IMR-90 (cell line): ENCODE data around the gene PPP1R37. TPM values are rescaled to one million over a fixed set of nuclear protein-coding genes. Genes with fewer than 3 reads are reported as not detected.

ENCODE experiments used
- ATAC-seq: fragments of 200-7000 bp; cut with Tn5 transposase; 2 replicates; pipeline ENCODE4 v1.9.1; 2020; ENCODE audit warnings: low read depth, mild to moderate bottlenecking, moderate library complexity
- BruUV-seq: library from RNA; stranded (reverse); fragments of 400-500 nt; replicated peaks from 2 replicates; lab custom pipeline; 2021; lab: Mats Ljungman, UMichigan
- CTCF ChIA-PET: fragments of 300-600 bp; formaldehyde crosslinking; extraction: SDS; loops from one replicate; lab custom pipeline; 2021; ENCODE audit warnings: antibody characterized with exemption; lab: Yijun Ruan, JAX
- POLR2A ChIA-PET: fragments of 300-600 bp; sonication (Branson Sonifier 250); formaldehyde crosslinking; loops from one replicate; lab custom pipeline; 2022; ENCODE audit warnings: antibody characterized with exemption; ENCODE audit not compliant: unreplicated experiment; lab: Charles Lee
- DNase-seq: peaks from one replicate; pipeline ENCODE4 v3.0.0; 2013
- H2AFZ ChIP-seq: replicated peaks from 2 replicates; pipeline ENCODE3; 2013; ENCODE audit warnings: low read length, mild to moderate bottlenecking; ENCODE audit not compliant: poor library complexity
- H2AK5ac ChIP-seq: 2 replicates; pipeline ENCODE4 v1.6.1; 2013; ENCODE audit warnings: low read depth, low read length, inconsistent platforms
- H2AK9ac ChIP-seq: replicated peaks from 2 replicates; pipeline ENCODE3; 2013; ENCODE audit warnings: mild to moderate bottlenecking, low read depth, low read length, moderate library complexity; ENCODE audit not compliant: poor library complexity
- H2BK120ac ChIP-seq: 2 replicates; pipeline ENCODE4 v1.6.1; 2013; ENCODE audit warnings: low read depth, low read length, inconsistent platforms
- H2BK15ac ChIP-seq: 3 replicates; pipeline ENCODE4 v1.6.1; 2013; ENCODE audit warnings: low read depth, low read length, inconsistent platforms
- H2BK20ac ChIP-seq: 2 replicates; pipeline ENCODE4 v1.6.1; 2013; ENCODE audit warnings: low read depth, mild to moderate bottlenecking, inconsistent platforms, low read length, moderate library complexity
- H2BK5ac ChIP-seq: 2 replicates; pipeline ENCODE4 v1.6.1; 2013; ENCODE audit warnings: mild to moderate bottlenecking, low read depth, low read length, inconsistent platforms; ENCODE audit not compliant: poor library complexity, severe bottlenecking
- H3K14ac ChIP-seq: replicated peaks from 2 replicates; pipeline ENCODE4 v1.6.1; 2013; ENCODE audit warnings: low read depth, low read length, inconsistent platforms
- H3K18ac ChIP-seq: 2 replicates; pipeline ENCODE4 v1.6.1; 2013; ENCODE audit warnings: low read depth, low read length, control low read depth
- H3K23ac ChIP-seq: 2 replicates; pipeline ENCODE4 v1.6.1; 2013; ENCODE audit warnings: low read depth, low read length, inconsistent platforms
- H3K27ac ChIP-seq: 2 replicates; pipeline ENCODE4 v1.5.1; 2013; ENCODE audit warnings: mild to moderate bottlenecking, control low read depth, low read length; ENCODE audit not compliant: insufficient read depth
- H3K27me3 ChIP-seq: 2 replicates; pipeline ENCODE4 v1.6.1; 2013; ENCODE audit warnings: low read length; ENCODE audit not compliant: control insufficient read depth, insufficient read depth
- H3K36me3 ChIP-seq: 2 replicates; pipeline ENCODE4 v1.6.1; 2013; ENCODE audit warnings: low read length, mixed read lengths; ENCODE audit not compliant: control insufficient read depth, insufficient read depth
- H3K4ac ChIP-seq: 2 replicates; pipeline ENCODE4 v1.6.1; 2013; ENCODE audit warnings: low read depth, low read length, inconsistent platforms
- H3K4me1 ChIP-seq: 2 replicates; pipeline ENCODE4 v1.6.1; 2013; ENCODE audit warnings: low read length, mixed read lengths; ENCODE audit not compliant: control insufficient read depth, insufficient read depth
- H3K4me2 ChIP-seq: 2 replicates; pipeline ENCODE4 v1.6.1; 2013; ENCODE audit warnings: low read depth, mild to moderate bottlenecking, control low read depth, low read length, moderate library complexity
- H3K4me3 ChIP-seq: 2 replicates; pipeline ENCODE4 v1.5.1; 2013; ENCODE audit warnings: low read depth, mild to moderate bottlenecking, control low read depth, low read length, moderate library complexity; ENCODE audit not compliant: insufficient read depth
- H3K56ac ChIP-seq: 2 replicates; pipeline ENCODE4 v1.6.1; 2013; ENCODE audit warnings: low read length, inconsistent platforms; ENCODE audit not compliant: insufficient read depth; ENCODE audit errors: extremely low read depth
- H3K79me1 ChIP-seq, 2 experiments: 2 replicates each; pipeline ENCODE4 v1.6.1; 2013; ENCODE audit warnings: low read length in 2 of 2, inconsistent platforms in 1 of 2, low read depth in 1 of 2
- H3K9ac ChIP-seq: 2 replicates; pipeline ENCODE4 v1.6.1; 2013; ENCODE audit warnings: low read depth, low read length, control low read depth
- H3K9me1 ChIP-seq: 2 replicates; pipeline ENCODE4 v1.6.1; 2013; ENCODE audit warnings: low read length, inconsistent platforms; ENCODE audit not compliant: insufficient read depth
- H3K9me3 ChIP-seq: 2 replicates; pipeline ENCODE4 v1.6.1; 2013; ENCODE audit warnings: low read length; ENCODE audit not compliant: control insufficient read depth, insufficient read depth
- H4K20me1 ChIP-seq: 2 replicates; pipeline ENCODE4 v1.6.1; 2013; ENCODE audit warnings: low read length, inconsistent platforms; ENCODE audit not compliant: insufficient read depth
- H4K5ac ChIP-seq: 2 replicates; pipeline ENCODE4 v1.6.1; 2013; ENCODE audit warnings: mild to moderate bottlenecking, low read depth, low read length, control low read depth
- H4K8ac ChIP-seq, 2 experiments: 2 replicates each; pipeline ENCODE4 v1.6.1; 2013; ENCODE audit warnings: low read depth in 2 of 2, low read length in 2 of 2, control low read depth in 1 of 2, inconsistent platforms in 1 of 2
- H4K91ac ChIP-seq: 2 replicates; pipeline ENCODE4 v1.6.1; 2013; ENCODE audit warnings: low read depth, low read length, inconsistent platforms; ENCODE audit not compliant: insufficient read depth
- BHLHE40 ChIP-seq: fragments of 150-350 bp; IDR thresholded peaks from 2 replicates; pipeline ENCODE4 v1.6.1; 2016; ENCODE audit warnings: mild to moderate bottlenecking, low read depth, low read length
- CEBPB ChIP-seq: IDR thresholded peaks from 2 replicates; pipeline ENCODE4 v1.6.1; 2012; ENCODE audit warnings: low read depth, low read length, improper control_type of control experiment
- FOS ChIP-seq: fragments of 150-350 bp; IDR thresholded peaks from 2 replicates; pipeline ENCODE4 v1.6.1; 2016; ENCODE audit warnings: low read depth, low read length
- MAZ ChIP-seq: IDR thresholded peaks from 2 replicates; pipeline ENCODE4 v1.6.1; 2012; ENCODE audit warnings: low read depth, mild to moderate bottlenecking, low read length, improper control_type of control experiment, moderate library complexity, borderline replicate concordance
- RAD21 ChIP-seq: IDR thresholded peaks from 2 replicates; pipeline ENCODE4 v1.6.1; 2012; ENCODE audit warnings: low read length, improper control_type of control experiment
- SMC3 ChIP-seq: fragments of 150-350 bp; IDR thresholded peaks from 2 replicates; pipeline ENCODE4 v1.6.1; 2016; ENCODE audit warnings: low read depth, mild to moderate bottlenecking, antibody characterized with exemption, low read length, moderate library complexity
- USF2 ChIP-seq: fragments of 150-350 bp; IDR thresholded peaks from 2 replicates; pipeline ENCODE4 v1.6.1; 2017; ENCODE audit warnings: mild to moderate bottlenecking, antibody characterized with exemption, low read length, low read depth
- WGBS, 2 experiments: methylation state at CpG; one replicate each; pipeline versions ENCODE4 v1.1.5 to v1.1.7; 2013; ENCODE audit warnings: missing lambda C conversion rate in 2 of 2; ENCODE audit not compliant: insufficient read length in 1 of 2; ENCODE audit errors: extremely low coverage in 2 of 2; 5-methylcytosine and 5-hydroxymethylcytosine counted together
- dilution Hi-C: fragments of 300-500 bp; cut with HindIII; formaldehyde crosslinking; loops from one replicate; pipeline ENCODE4 v1.14.3; 2018; ENCODE audit warnings: low sequenced_read_pairs; ENCODE audit not compliant: unreplicated experiment
- in situ Hi-C: fragments of 300-500 bp; cut with MboI; formaldehyde crosslinking; loops from 3 replicates; pipeline ENCODE4 v1.14.3; 2019; ENCODE audit warnings: low sequenced_read_pairs, inconsistent platforms, mixed read lengths
- intact Hi-C: fragments of 100-400 bp; cut with micrococcal nuclease; formaldehyde crosslinking; loops from 2 replicates; pipeline ENCODE4 v1.10.0; 2022
- polyA plus RNA-seq, 3 experiments: library from polyadenylated mRNA; depleted of rRNA; stranded (reverse); fragments of >200 nt; gene quantifications; 2 replicates each; pipeline ENCODE4 v1.2.3, GENCODE V29; 2012; ENCODE audit warnings: low replicate concordance in 1 of 3
- total RNA-seq: library from RNA; depleted of rRNA; stranded (reverse); fragments of >200 nt; gene quantifications from 2 replicates; pipeline ENCODE4 v1.2.3, GENCODE V29; 2012
- TF ChIP-seq, protein P1 (sequence below): conservative IDR thresholded peaks from 2 replicates; pipeline ENCODE4 v1.5.1; 2012; ENCODE audit warnings: mild to moderate bottlenecking, low read depth, low read length, improper control_type of control experiment

PPP1R37 gene
- total and polyA plus RNA-seq, 2 of the 4 experiments (the other 2 are of a cell fraction), result 13.1 to 18.5 TPM

DNA sequence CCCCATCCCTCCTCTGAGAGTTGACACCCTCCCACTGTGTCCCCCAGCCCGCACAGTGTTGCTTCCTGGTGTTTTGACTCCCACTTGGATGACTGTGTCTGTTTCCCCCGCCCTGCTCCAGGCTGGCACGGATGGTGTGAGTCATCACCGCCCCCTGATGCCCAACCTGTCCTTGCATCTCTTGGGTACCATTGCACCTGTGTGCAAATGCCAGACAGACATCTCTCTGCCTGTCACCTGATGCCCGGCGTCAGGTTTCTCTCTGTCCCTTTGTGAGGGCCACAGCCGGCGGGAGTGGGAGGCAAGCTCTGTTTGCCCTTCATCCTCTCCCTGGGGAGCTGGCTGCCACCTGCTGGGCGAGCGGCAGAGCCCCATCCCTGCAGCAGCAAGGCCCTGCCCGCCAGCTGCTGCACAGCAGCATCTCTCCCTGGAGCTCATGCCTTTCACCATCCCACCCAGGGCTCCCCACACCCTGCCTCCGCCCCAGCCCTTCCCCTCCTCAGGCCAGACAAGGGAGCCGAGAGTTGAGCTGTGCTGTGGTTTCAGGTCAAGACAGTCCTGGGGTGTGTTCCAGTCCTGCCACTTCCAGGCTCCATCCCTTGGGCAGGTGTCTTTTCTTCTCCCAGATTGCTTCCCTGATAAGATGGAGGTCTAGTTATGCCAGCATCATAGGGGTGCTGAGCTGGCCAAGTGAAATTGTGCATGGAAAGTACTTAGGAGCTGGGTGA is 38.1 kb downstream of the PPP1R37 start:
- no peak overlapping the region for H2AK5ac ChIP-seq
- H3K27me3 ChIP-seq, result no peaks in the 10 kb centered on the region
- intact Hi-C loops (no loop called here), in situ Hi-C loops (no loop called here), dilution Hi-C loops (no loop called here)
- H2AFZ ChIP-seq, result no peak overlapping the region
- peaks cover 65% of the 10 kb centered on the region for H4K20me1 ChIP-seq
- no peak overlapping the region for H4K8ac ChIP-seq
- no peak overlapping the region for H2BK20ac ChIP-seq
- no TSS peak for BruUV-seq
- no peak overlapping the region for H2BK15ac ChIP-seq
- CTCF ChIA-PET, result interaction anchor here (0.7 kb wide), 1 partner anchor 32 kb away, joined by 3 read pairs; no protein-coding TSS in a partner anchor
- no peak overlapping the region for H3K27ac ChIP-seq
- no peak overlapping the region for H2BK120ac ChIP-seq
- H3K4me3 ChIP-seq, result no peak overlapping the region
- H3K79me1 ChIP-seq, result peaks cover 38 to 84% of the 10 kb centered on the region in 2 experiments
- H3K23ac ChIP-seq, result no peak overlapping the region
- H2AK9ac ChIP-seq, result no peak overlapping the region
- 0 out of 2 replicates have a peak, but pooled peaks cover 6% of the 10 kb centered on the region for H3K36me3 ChIP-seq
- H3K18ac ChIP-seq, result no peak overlapping the region
- H4K5ac ChIP-seq, result no peak overlapping the region
- no peaks in the 10 kb centered on the region for H3K9me3 ChIP-seq
- H3K9ac ChIP-seq, result no peak overlapping the region
- H3K4me1 ChIP-seq, result no peaks in the 10 kb centered on the region; the same call in 1 of the 2 replicates
- peak; percentile 39; the same call in 1 of the 2 replicates for ATAC-seq
- no peak overlapping the region for H2BK5ac ChIP-seq
- H3K4ac ChIP-seq, result no peak overlapping the region
- no peak overlapping the region for H4K91ac ChIP-seq
- H3K14ac ChIP-seq, result no peak overlapping the region
- TF ChIP-seq BHLHE40, result no peak
- TF ChIP-seq RAD21, result peak; percentile 30; the same call in 1 of the 2 replicates
- TF ChIP-seq FOS, result 0 out of 2 replicates have a peak, but pooled peaks have one; percentile 11
- no peak for TF ChIP-seq MAZ
- no peak for TF ChIP-seq USF2
- TF ChIP-seq SMC3, result peak; percentile 9; the same call in 1 of the 2 replicates
- no peak for TF ChIP-seq CEBPB
- TF ChIP-seq, protein P1, sequence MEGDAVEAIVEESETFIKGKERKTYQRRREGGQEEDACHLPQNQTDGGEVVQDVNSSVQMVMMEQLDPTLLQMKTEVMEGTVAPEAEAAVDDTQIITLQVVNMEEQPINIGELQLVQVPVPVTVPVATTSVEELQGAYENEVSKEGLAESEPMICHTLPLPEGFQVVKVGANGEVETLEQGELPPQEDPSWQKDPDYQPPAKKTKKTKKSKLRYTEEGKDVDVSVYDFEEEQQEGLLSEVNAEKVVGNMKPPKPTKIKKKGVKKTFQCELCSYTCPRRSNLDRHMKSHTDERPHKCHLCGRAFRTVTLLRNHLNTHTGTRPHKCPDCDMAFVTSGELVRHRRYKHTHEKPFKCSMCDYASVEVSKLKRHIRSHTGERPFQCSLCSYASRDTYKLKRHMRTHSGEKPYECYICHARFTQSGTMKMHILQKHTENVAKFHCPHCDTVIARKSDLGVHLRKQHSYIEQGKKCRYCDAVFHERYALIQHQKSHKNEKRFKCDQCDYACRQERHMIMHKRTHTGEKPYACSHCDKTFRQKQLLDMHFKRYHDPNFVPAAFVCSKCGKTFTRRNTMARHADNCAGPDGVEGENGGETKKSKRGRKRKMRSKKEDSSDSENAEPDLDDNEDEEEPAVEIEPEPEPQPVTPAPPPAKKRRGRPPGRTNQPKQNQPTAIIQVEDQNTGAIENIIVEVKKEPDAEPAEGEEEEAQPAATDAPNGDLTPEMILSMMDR, result peak; percentile 31; the same call in 1 of the 2 replicates
- H3K4me2 ChIP-seq, result no peak overlapping the region
- peaks cover 15% of the 10 kb centered on the region for H3K9me1 ChIP-seq
- DNase-seq, result peak; percentile 16
- H3K56ac ChIP-seq, result no peak overlapping the region
- POLR2A ChIA-PET, result no interaction called here
- 53% methylated on average over 9 of the region's 13 CpGs; no CpG with 5 or more reads in 1 of the 2 experiments for WGBS, 2 experiments
